Brain microvascular endothelial cell (primary cell): ENCODE results near the gene DSC3.
"Not testable (repeated sequence)": the region's sequence is repeated elsewhere in the genome, so short reads cannot be mapped to it uniquely, and the experiment has no call there.

Source experiments
- DNase-seq: peaks from one replicate; pipeline ENCODE4 v3.0.0-alpha.2; 2020
- H3K27ac ChIP-seq: fragments of 250-450 bp; sonication (Bioruptor Pico); 2 replicates; pipeline ENCODE4 v1.5.1; 2020; ENCODE audit warnings: mild to moderate bottlenecking, moderate library complexity
- H3K27me3 ChIP-seq: fragments of 250-450 bp; sonication (Bioruptor Pico); replicated peaks from 2 replicates; pipeline ENCODE4 v1.5.1; 2020; ENCODE audit warnings: mild to moderate bottlenecking
- H3K36me3 ChIP-seq: fragments of 250-450 bp; sonication (Bioruptor Pico); replicated peaks from 2 replicates; pipeline ENCODE4 v1.5.1; 2020; ENCODE audit warnings: mild to moderate bottlenecking
- H3K4me3 ChIP-seq: 2 replicates; pipeline ENCODE4 v1.5.1; 2011; ENCODE audit warnings: low read depth, mild to moderate bottlenecking, control low read depth, low read length, moderate library complexity
- CTCF ChIP-seq: IDR thresholded peaks from 2 replicates; pipeline ENCODE4 v1.5.1; 2011; ENCODE audit warnings: low read depth, mild to moderate bottlenecking, moderate library complexity, low read length, control low read depth, inconsistent platforms; ENCODE audit errors: missing control alignments
- in situ Hi-C: cut with HindIII; loops from 2 replicates; pipeline ENCODE4 v1.10.0; 2017; ENCODE audit warnings: low sequenced_read_pairs, low pct_ligation_motif_present

DSC3 gene

GRCh38 chr18:31040686-31041270 lies 1.8 kb downstream of the DSC3 start:
- DNase-seq: no peak
- TF ChIP-seq CTCF: no peak
- peak overlapping the region; percentile 63 for H3K27ac ChIP-seq
- in situ Hi-C loops: no loop called here
- peak overlapping the region; percentile 63 for H3K4me3 ChIP-seq
- peaks cover 24% of the 10 kb centered on the region for H3K27me3 ChIP-seq
- H3K36me3 ChIP-seq: no peaks in the 10 kb centered on the region

GRCh38 chr18:31039426-31039825 lies 3.1 kb downstream of the DSC3 start:
- no peak for DNase-seq
- peaks cover 24% of the 10 kb centered on the region for H3K27me3 ChIP-seq
- no peak overlapping the region for H3K4me3 ChIP-seq
- peak overlapping the region; percentile 23 for H3K27ac ChIP-seq
- in situ Hi-C loops: no loop called here
- TF ChIP-seq CTCF: no peak
- no peaks in the 10 kb centered on the region for H3K36me3 ChIP-seq

GRCh38 chr18:31037686-31038085 lies 4.9 kb downstream of the DSC3 start:
- Histone ChIP-seq H3K27ac (peak overlapping the region; percentile 6), H3K27me3 (peaks cover 20% of the 10 kb centered on the region)
- H3K36me3 ChIP-seq, H3K4me3 ChIP-seq, in situ Hi-C loops: not testable (repeated sequence)
- peak; percentile 34 for DNase-seq

- TF ChIP-seq CTCF: no peak
- Histone ChIP-seq H3K36me3 (no peaks in the 10 kb centered on the region), H3K27ac (no peak overlapping the region), H3K27me3 (no peaks in the 10 kb centered on the region), H3K4me3 (no peak overlapping the region)
- in situ Hi-C loops: no loop called here
- DNase-seq: no peak
Observed at GRCh38 chr18:31034541-31034940, 8.0 kb downstream of the DSC3 start.

GRCh38 chr18:31030574-31031278 lies 11.8 kb downstream of the DSC3 start:
- no peaks in the 10 kb centered on the region for H3K27me3 ChIP-seq
- no peak for TF ChIP-seq CTCF
- no peaks in the 10 kb centered on the region for H3K36me3 ChIP-seq
- no peak overlapping the region for H3K4me3 ChIP-seq
- H3K27ac ChIP-seq: no peak overlapping the region
- no peak for DNase-seq
- in situ Hi-C loops: no loop called here

GRCh38 chr18:31015715-31016434 lies 26.7 kb downstream of the DSC3 start:
- no peak for DNase-seq
- no peaks in the 10 kb centered on the region for H3K27me3 ChIP-seq
- H3K27ac ChIP-seq: no peak overlapping the region
- in situ Hi-C loops: no loop called here
- TF ChIP-seq CTCF: no peak
- H3K4me3 ChIP-seq: no peak overlapping the region
- no peaks in the 10 kb centered on the region for H3K36me3 ChIP-seq

GRCh38 chr18:31011455-31011854 lies 31.1 kb downstream of the DSC3 start:
- H3K27ac ChIP-seq, in situ Hi-C loops, H3K27me3 ChIP-seq, H3K4me3 ChIP-seq, H3K36me3 ChIP-seq: not testable (repeated sequence)
- DNase-seq: peak; percentile 28
